ENCODE results near the gene CHCHD3.

Gene CHCHD3

GRCh38 chr7:133016604-133017003 lies 65.3 kb downstream of the CHCHD3 start:
- no peaks in the 10 kb centered on the region for H3K9me3 ChIP-seq (ENCODE audit: control insufficient read depth in 2 of 2, low read length in 2 of 2)
- no peaks in the 10 kb centered on the region for H3K36me3 ChIP-seq (ENCODE audit: control insufficient read depth in 2 of 2, insufficient read depth in 2 of 2, low read length in 2 of 2)
- no peak overlapping the region for H3K4me3 ChIP-seq (ENCODE audit: low read length in 2 of 2)
- no peak overlapping the region for H3K9ac ChIP-seq (ENCODE audit: low read depth in 1 of 2, low read length in 2 of 2)
- H3K27ac ChIP-seq (ENCODE audit: low read depth in 2 of 2, low read length in 2 of 2) = no peak overlapping the region
- H3K4me1 ChIP-seq (ENCODE audit: control insufficient read depth in 2 of 2, insufficient read depth in 2 of 2, low read length in 2 of 2) = no peaks in the 10 kb centered on the region
- H3K27me3 ChIP-seq (ENCODE audit: control insufficient read depth in 2 of 2, insufficient read depth in 2 of 2, low read length in 2 of 2) = no peaks in the 10 kb centered on the region

- Histone ChIP-seq H3K27me3 (ENCODE audit: control insufficient read depth in 2 of 2, insufficient read depth in 2 of 2, low read length in 2 of 2) (no peaks in the 10 kb centered on the region), H3K36me3 (ENCODE audit: control insufficient read depth in 2 of 2, insufficient read depth in 2 of 2, low read length in 2 of 2) (no peaks in the 10 kb centered on the region), H3K9me3 (ENCODE audit: control insufficient read depth in 2 of 2, low read length in 2 of 2) (no peaks in the 10 kb centered on the region), H3K27ac (ENCODE audit: low read depth in 2 of 2, low read length in 2 of 2) (no peak overlapping the region), H3K4me1 (ENCODE audit: control insufficient read depth in 2 of 2, insufficient read depth in 2 of 2, low read length in 2 of 2) (no peaks in the 10 kb centered on the region), H3K9ac (ENCODE audit: low read depth in 1 of 2, low read length in 2 of 2) (no peak overlapping the region), H3K4me3 (ENCODE audit: low read length in 2 of 2) (no peak overlapping the region)
These were observed 66.0 kb downstream of the CHCHD3 start for GRCh38 chr7:133015888-133016287.

GRCh38 chr7:133011746-133012145 lies 70.1 kb downstream of the CHCHD3 start:
- H3K27me3 ChIP-seq (ENCODE audit: control insufficient read depth in 2 of 2, insufficient read depth in 2 of 2, low read length in 2 of 2) = no peaks in the 10 kb centered on the region
- H3K4me1 ChIP-seq (ENCODE audit: control insufficient read depth in 2 of 2, insufficient read depth in 2 of 2, low read length in 2 of 2) = no peaks in the 10 kb centered on the region
- H3K9ac ChIP-seq (ENCODE audit: low read depth in 1 of 2, low read length in 2 of 2) = no peak overlapping the region
- H3K36me3 ChIP-seq (ENCODE audit: control insufficient read depth in 2 of 2, insufficient read depth in 2 of 2, low read length in 2 of 2) = no peaks in the 10 kb centered on the region
- no peaks in the 10 kb centered on the region for H3K9me3 ChIP-seq (ENCODE audit: control insufficient read depth in 2 of 2, low read length in 2 of 2)
- H3K4me3 ChIP-seq (ENCODE audit: low read length in 2 of 2) = no peak overlapping the region
- H3K27ac ChIP-seq (ENCODE audit: low read depth in 2 of 2, low read length in 2 of 2) = no peak overlapping the region

DNA sequence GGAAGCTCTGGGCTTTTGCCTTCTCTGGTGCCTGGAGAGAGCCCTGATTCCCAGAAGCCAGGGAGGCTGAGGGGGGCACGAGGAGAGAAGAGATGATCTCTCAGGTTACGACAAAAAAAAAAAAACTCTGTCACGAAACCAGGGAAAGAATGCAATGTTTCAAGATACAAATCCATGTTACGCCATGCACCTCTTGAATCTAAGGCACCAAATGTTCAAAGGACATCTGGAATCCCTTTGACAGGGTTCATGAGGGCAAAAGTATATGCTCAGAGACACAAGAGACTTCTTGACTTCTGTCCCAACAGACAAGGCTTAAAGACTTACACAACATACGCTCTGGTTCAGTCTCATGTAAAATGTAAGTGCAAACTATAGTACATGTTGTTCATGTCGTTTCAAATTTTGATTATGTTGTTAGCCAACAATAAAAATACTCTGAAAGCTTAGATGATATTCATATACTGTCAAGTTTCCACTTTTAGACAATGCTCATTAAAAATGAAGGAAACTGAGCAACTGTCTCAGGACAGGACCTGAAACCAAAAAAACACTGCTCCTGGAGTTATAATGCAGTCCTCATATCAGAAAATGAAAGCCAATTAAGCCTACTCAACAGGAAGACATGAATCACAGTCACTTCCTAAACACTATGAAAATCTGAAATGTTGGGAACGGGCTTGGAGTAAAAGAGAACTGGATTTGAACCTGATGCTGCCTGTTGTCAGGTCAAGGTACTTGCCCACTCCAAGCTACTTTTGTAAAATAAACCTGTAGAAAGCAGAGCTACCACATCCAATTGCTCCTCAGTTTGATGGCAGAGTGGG lies 72.3 kb downstream of the CHCHD3 start:
- Histone ChIP-seq H3K36me3 (ENCODE audit: control insufficient read depth in 2 of 2, insufficient read depth in 2 of 2, low read length in 2 of 2) (no peaks in the 10 kb centered on the region), H3K4me3 (ENCODE audit: low read length in 2 of 2) (no peak overlapping the region), H3K9ac (ENCODE audit: low read depth in 1 of 2, low read length in 2 of 2) (no peak overlapping the region), H3K4me1 (ENCODE audit: control insufficient read depth in 2 of 2, insufficient read depth in 2 of 2, low read length in 2 of 2) (no peaks in the 10 kb centered on the region), H3K9me3 (ENCODE audit: control insufficient read depth in 2 of 2, low read length in 2 of 2) (no peaks in the 10 kb centered on the region), H3K27me3 (ENCODE audit: control insufficient read depth in 2 of 2, insufficient read depth in 2 of 2, low read length in 2 of 2) (no peaks in the 10 kb centered on the region), H3K27ac (ENCODE audit: low read depth in 2 of 2, low read length in 2 of 2) (no peak overlapping the region)

DNA sequence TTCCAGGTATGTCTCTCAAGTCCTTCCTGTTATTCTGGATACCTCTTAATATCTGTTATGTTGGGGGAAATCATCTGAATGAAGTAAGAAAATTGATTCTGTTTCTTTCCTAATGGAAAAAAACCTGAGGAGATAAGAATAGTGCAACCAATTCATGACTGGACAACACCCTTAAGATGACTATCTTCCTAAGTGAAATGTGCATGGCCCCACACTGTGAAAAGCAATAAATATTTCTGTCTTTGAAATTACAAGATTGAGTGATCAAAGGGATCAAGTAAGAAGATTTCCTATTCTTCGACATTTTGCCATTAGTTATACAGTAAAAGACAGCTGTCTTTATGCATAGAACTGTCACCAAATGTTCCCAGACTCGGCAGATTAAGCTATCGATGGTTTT lies 73.9 kb downstream of the CHCHD3 start:
- Histone ChIP-seq H3K9me3 (ENCODE audit: control insufficient read depth in 2 of 2, low read length in 2 of 2) (no peaks in the 10 kb centered on the region), H3K4me3 (ENCODE audit: low read length in 2 of 2) (no peak overlapping the region), H3K27me3 (ENCODE audit: control insufficient read depth in 2 of 2, insufficient read depth in 2 of 2, low read length in 2 of 2) (no peaks in the 10 kb centered on the region), H3K9ac (ENCODE audit: low read depth in 1 of 2, low read length in 2 of 2) (no peak overlapping the region), H3K4me1 (ENCODE audit: control insufficient read depth in 2 of 2, insufficient read depth in 2 of 2, low read length in 2 of 2) (no peaks in the 10 kb centered on the region), H3K27ac (ENCODE audit: low read depth in 2 of 2, low read length in 2 of 2) (no peak overlapping the region), H3K36me3 (ENCODE audit: control insufficient read depth in 2 of 2, insufficient read depth in 2 of 2, low read length in 2 of 2) (no peaks in the 10 kb centered on the region)

DNA sequence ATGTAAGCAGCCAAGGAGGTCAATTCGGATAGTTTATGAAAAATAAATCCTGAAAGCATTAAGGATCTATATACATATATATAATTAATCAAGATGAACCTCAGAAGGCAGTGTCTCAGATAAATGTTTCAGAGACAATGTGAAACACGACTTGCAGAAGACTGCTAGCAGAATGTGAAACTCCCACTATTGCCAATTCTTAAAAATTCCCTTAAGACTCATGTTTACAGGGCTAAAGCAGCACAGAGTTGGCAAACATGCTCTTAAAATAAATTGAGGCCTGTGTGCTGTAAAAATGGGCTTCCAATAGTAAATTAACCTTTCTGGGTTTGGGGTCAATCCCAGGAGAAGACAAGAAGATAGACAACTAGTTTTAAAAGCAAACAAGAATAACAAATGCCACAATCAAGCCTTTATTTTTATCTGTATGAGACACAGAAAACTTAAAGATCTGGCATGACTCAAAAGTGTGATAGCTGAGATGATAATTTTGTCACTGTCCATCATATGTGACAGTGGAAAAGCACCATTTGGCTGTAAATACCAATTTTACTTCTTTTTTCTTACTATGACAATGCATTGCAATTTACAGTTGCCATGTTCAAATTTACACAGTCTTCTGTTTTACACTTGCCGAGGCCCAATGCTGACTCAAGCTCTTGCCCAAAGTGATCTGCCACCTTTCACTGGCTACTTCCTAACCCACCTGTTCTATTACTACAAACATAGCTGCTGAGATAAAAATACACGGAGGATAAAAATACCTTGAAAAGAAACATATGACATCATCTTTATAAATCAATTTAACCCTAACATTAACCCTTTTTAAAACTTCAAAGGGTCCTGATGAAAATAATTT lies 78.6 kb downstream of the CHCHD3 start:
- Histone ChIP-seq H3K4me3 (ENCODE audit: low read length in 2 of 2) (no peak overlapping the region), H3K9me3 (ENCODE audit: control insufficient read depth in 2 of 2, low read length in 2 of 2) (no peaks in the 10 kb centered on the region), H3K27me3 (ENCODE audit: control insufficient read depth in 2 of 2, insufficient read depth in 2 of 2, low read length in 2 of 2) (no peaks in the 10 kb centered on the region), H3K9ac (ENCODE audit: low read depth in 1 of 2, low read length in 2 of 2) (no peak overlapping the region), H3K4me1 (ENCODE audit: control insufficient read depth in 2 of 2, insufficient read depth in 2 of 2, low read length in 2 of 2) (no peaks in the 10 kb centered on the region), H3K36me3 (ENCODE audit: control insufficient read depth in 2 of 2, insufficient read depth in 2 of 2, low read length in 2 of 2) (no peaks in the 10 kb centered on the region), H3K27ac (ENCODE audit: low read depth in 2 of 2, low read length in 2 of 2) (no peak overlapping the region)

GRCh38 chr7:133001727-133002126 lies 80.2 kb downstream of the CHCHD3 start:
- no peak overlapping the region for H3K27ac ChIP-seq (ENCODE audit: low read depth in 2 of 2, low read length in 2 of 2)

GRCh38 chr7:132999845-133000244 lies 82.0 kb downstream of the CHCHD3 start:
- Histone ChIP-seq H3K36me3 (ENCODE audit: control insufficient read depth in 2 of 2, insufficient read depth in 2 of 2, low read length in 2 of 2) (no peaks in the 10 kb centered on the region), H3K4me1 (ENCODE audit: control insufficient read depth in 2 of 2, insufficient read depth in 2 of 2, low read length in 2 of 2) (no peaks in the 10 kb centered on the region), H3K9me3 (ENCODE audit: control insufficient read depth in 2 of 2, low read length in 2 of 2) (no peaks in the 10 kb centered on the region), H3K27ac (ENCODE audit: low read depth in 2 of 2, low read length in 2 of 2) (no peak overlapping the region), H3K4me3 (ENCODE audit: low read length in 2 of 2) (no peak overlapping the region), H3K9ac (ENCODE audit: low read depth in 1 of 2, low read length in 2 of 2) (no peak overlapping the region), H3K27me3 (ENCODE audit: control insufficient read depth in 2 of 2, insufficient read depth in 2 of 2, low read length in 2 of 2) (no peaks in the 10 kb centered on the region)

More at GRCh38 chr7:133001727-133002126, 80.2 kb downstream of the CHCHD3 start:
- no peaks in the 10 kb centered on the region for H3K4me1 ChIP-seq (ENCODE audit: control insufficient read depth in 2 of 2, insufficient read depth in 2 of 2, low read length in 2 of 2)
- H3K27me3 ChIP-seq (ENCODE audit: control insufficient read depth in 2 of 2, insufficient read depth in 2 of 2, low read length in 2 of 2) = no peaks in the 10 kb centered on the region
- H3K9ac ChIP-seq (ENCODE audit: low read depth in 1 of 2, low read length in 2 of 2) = no peak overlapping the region
- no peak overlapping the region for H3K4me3 ChIP-seq (ENCODE audit: low read length in 2 of 2)
- H3K9me3 ChIP-seq (ENCODE audit: control insufficient read depth in 2 of 2, low read length in 2 of 2) = no peaks in the 10 kb centered on the region
- H3K36me3 ChIP-seq (ENCODE audit: control insufficient read depth in 2 of 2, insufficient read depth in 2 of 2, low read length in 2 of 2) = no peaks in the 10 kb centered on the region

- H3K27me3 ChIP-seq (ENCODE audit: control insufficient read depth in 2 of 2, insufficient read depth in 2 of 2, low read length in 2 of 2) = no peaks in the 10 kb centered on the region
- no peak overlapping the region for H3K27ac ChIP-seq (ENCODE audit: low read depth in 2 of 2, low read length in 2 of 2)
- H3K4me3 ChIP-seq (ENCODE audit: low read length in 2 of 2) = no peak overlapping the region
- H3K9ac ChIP-seq (ENCODE audit: low read depth in 1 of 2, low read length in 2 of 2) = no peak overlapping the region
- H3K9me3 ChIP-seq (ENCODE audit: control insufficient read depth in 2 of 2, low read length in 2 of 2) = no peaks in the 10 kb centered on the region
- no peaks in the 10 kb centered on the region for H3K4me1 ChIP-seq (ENCODE audit: control insufficient read depth in 2 of 2, insufficient read depth in 2 of 2, low read length in 2 of 2)
- no peaks in the 10 kb centered on the region for H3K36me3 ChIP-seq (ENCODE audit: control insufficient read depth in 2 of 2, insufficient read depth in 2 of 2, low read length in 2 of 2)
These were observed 83.1 kb downstream of the CHCHD3 start for GRCh38 chr7:132998763-132999162.

DNA sequence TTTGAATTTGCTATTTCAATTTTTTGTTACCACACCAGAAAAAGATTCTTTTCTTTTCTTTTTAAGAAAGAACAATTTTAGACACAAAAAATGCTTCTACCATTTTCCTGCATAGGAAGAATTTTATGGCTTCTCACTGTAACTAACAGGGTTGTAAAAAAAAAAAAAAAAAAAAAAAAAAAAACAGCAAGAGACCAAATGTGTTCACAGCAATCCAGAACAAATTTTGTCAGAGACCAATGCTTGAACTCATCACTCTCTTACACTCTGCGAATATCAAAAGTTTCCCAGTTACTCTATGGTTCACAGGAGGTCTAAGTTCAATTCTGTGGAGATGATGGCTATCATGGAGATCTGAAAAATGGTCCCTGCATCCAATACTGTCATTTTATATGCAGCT lies 84.4 kb downstream of the CHCHD3 start:
- no peak overlapping the region for H3K4me3 ChIP-seq (ENCODE audit: low read length in 2 of 2)
- no peak overlapping the region for H3K9ac ChIP-seq (ENCODE audit: low read depth in 1 of 2, low read length in 2 of 2)
- no peaks in the 10 kb centered on the region for H3K27me3 ChIP-seq (ENCODE audit: control insufficient read depth in 2 of 2, insufficient read depth in 2 of 2, low read length in 2 of 2)
- no peak overlapping the region for H3K27ac ChIP-seq (ENCODE audit: low read depth in 2 of 2, low read length in 2 of 2)
- H3K36me3 ChIP-seq (ENCODE audit: control insufficient read depth in 2 of 2, insufficient read depth in 2 of 2, low read length in 2 of 2) = no peaks in the 10 kb centered on the region
- no peaks in the 10 kb centered on the region for H3K4me1 ChIP-seq (ENCODE audit: control insufficient read depth in 2 of 2, insufficient read depth in 2 of 2, low read length in 2 of 2)
- no peaks in the 10 kb centered on the region for H3K9me3 ChIP-seq (ENCODE audit: control insufficient read depth in 2 of 2, low read length in 2 of 2)

Data from mucosa of rectum (tissue), 2 donors.